Left ventricle myocardium inferior (tissue), 1 donor: ENCODE measurements around the gene ATP6V0D1. TPM values are rescaled to one million over a fixed set of nuclear protein-coding genes. Genes with fewer than 3 reads are reported as not detected.

Experiments
- DNase-seq: peaks from one replicate; pipeline ENCODE4 v3.0.0-alpha.2; 2020
- H3K27ac ChIP-seq: fragments of 200-600 bp; replicated peaks from 2 replicates; pipeline ENCODE4 v1.8.0; 2021
- H3K27me3 ChIP-seq: fragments of 200-600 bp; 2 replicates; pipeline ENCODE4 v1.8.0; 2021; ENCODE audit warnings: low read depth
- H3K36me3 ChIP-seq: fragments of 200-600 bp; 2 replicates; pipeline ENCODE4 v1.8.0; 2021
- H3K4me1 ChIP-seq: fragments of 200-600 bp; 2 replicates; pipeline ENCODE4 v1.8.0; 2021
- H3K4me3 ChIP-seq: fragments of 200-600 bp; 2 replicates; pipeline ENCODE4 v1.8.0; 2021; ENCODE audit warnings: mild to moderate bottlenecking, moderate library complexity
- H3K9me3 ChIP-seq: fragments of 200-600 bp; replicated peaks from 2 replicates; pipeline ENCODE4 v1.8.0; 2021
- CTCF ChIP-seq: fragments of 200-600 bp; IDR thresholded peaks from 2 replicates; pipeline ENCODE4 v1.8.0; 2021; ENCODE audit warnings: antibody characterized with exemption, mild to moderate bottlenecking, borderline replicate concordance
- intact Hi-C: fragments of 100-400 bp; cut with micrococcal nuclease; formaldehyde crosslinking; loops from one replicate; pipeline ENCODE4 v1.11.0; 2022
- total RNA-seq: library from RNA; stranded (reverse); fragmentation: NEBNext Ultra II Directional; extraction: Animal tissue kit (Norgen Biotek cat#: 25700); gene quantifications from one replicate; pipeline ENCODE4 v1.2.1, GENCODE V29; 2021
- donor health status: DM: no; HTN: yes; CAD: no; lungs with severe emphysema.

The ATP6V0D1 gene
- total RNA-seq, 1 donor from 2014 or later = 65.8 TPM

- intact Hi-C loops = no loop called here
- H3K27me3 ChIP-seq = no peaks in the 10 kb centered on the region
- H3K4me1 ChIP-seq = peaks cover 100% of the 10 kb centered on the region
- H3K27ac ChIP-seq = peak overlapping the region; percentile 76
- no peak for TF ChIP-seq CTCF
- H3K4me3 ChIP-seq = peak overlapping the region; percentile 7
- DNase-seq = no peak
- H3K36me3 ChIP-seq = peaks cover 16% of the 10 kb centered on the region
- H3K9me3 ChIP-seq = no peaks in the 10 kb centered on the region
Measured at GRCh38 chr16:67446968-67447507, 33.9 kb downstream of the ATP6V0D1 start.

GRCh38 chr16:67445913-67446907 is 34.7 kb downstream of the ATP6V0D1 start:
- intact Hi-C loops = no loop called here
- H3K4me3 ChIP-seq = peak overlapping the region; percentile 7
- peak overlapping the region; percentile 76 for H3K27ac ChIP-seq
- DNase-seq = peak; percentile 63
- TF ChIP-seq CTCF = peak; percentile 13
- peaks cover 12% of the 10 kb centered on the region for H3K36me3 ChIP-seq
- no peaks in the 10 kb centered on the region for H3K27me3 ChIP-seq
- no peaks in the 10 kb centered on the region for H3K9me3 ChIP-seq
- peaks cover 100% of the 10 kb centered on the region for H3K4me1 ChIP-seq

DNA sequence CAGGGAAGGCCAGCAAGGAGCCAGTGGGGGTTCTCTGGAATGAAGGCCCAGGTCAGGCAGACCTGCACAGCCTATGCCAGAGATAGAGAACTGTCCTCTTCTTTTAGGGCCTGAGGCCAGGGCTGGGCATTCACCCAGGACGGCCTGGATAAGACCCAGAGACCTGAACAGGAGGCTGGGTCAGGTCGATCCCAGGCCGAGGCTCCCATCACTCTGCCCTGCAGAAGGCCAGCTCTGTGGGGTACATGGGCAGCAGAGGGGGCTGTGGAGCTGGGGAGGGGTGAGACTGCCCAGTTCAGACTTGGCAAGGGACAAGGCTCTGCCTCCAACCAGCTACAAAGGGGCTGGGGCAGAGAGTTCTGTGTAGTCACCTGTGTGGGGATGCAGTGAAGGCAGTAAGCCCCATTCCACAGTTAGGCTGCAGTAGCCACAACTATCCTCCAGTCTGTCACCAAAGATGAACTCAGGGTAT is 35.5 kb downstream of the ATP6V0D1 start:
- peak; percentile 74 for DNase-seq
- no peak for TF ChIP-seq CTCF

GRCh38 chr16:67445126-67445426 is 35.9 kb downstream of the ATP6V0D1 start:
- Histone ChIP-seq H3K27me3 (no peaks in the 10 kb centered on the region), H3K9me3 (no peaks in the 10 kb centered on the region), H3K36me3 (peaks cover 6% of the 10 kb centered on the region), H3K4me3 (no peak overlapping the region), H3K27ac (peak overlapping the region; percentile 76), H3K4me1 (peaks cover 96% of the 10 kb centered on the region)
- no peak for DNase-seq
- intact Hi-C loops = no loop called here
- TF ChIP-seq CTCF = no peak

More for the DNA sequence above, 35.5 kb downstream of the ATP6V0D1 start:
- Histone ChIP-seq H3K9me3 (no peaks in the 10 kb centered on the region), H3K4me1 (peaks cover 100% of the 10 kb centered on the region), H3K27ac (peak overlapping the region; percentile 76), H3K27me3 (no peaks in the 10 kb centered on the region), H3K36me3 (peaks cover 6% of the 10 kb centered on the region), H3K4me3 (no peak overlapping the region)
- intact Hi-C loops = no loop called here

DNA sequence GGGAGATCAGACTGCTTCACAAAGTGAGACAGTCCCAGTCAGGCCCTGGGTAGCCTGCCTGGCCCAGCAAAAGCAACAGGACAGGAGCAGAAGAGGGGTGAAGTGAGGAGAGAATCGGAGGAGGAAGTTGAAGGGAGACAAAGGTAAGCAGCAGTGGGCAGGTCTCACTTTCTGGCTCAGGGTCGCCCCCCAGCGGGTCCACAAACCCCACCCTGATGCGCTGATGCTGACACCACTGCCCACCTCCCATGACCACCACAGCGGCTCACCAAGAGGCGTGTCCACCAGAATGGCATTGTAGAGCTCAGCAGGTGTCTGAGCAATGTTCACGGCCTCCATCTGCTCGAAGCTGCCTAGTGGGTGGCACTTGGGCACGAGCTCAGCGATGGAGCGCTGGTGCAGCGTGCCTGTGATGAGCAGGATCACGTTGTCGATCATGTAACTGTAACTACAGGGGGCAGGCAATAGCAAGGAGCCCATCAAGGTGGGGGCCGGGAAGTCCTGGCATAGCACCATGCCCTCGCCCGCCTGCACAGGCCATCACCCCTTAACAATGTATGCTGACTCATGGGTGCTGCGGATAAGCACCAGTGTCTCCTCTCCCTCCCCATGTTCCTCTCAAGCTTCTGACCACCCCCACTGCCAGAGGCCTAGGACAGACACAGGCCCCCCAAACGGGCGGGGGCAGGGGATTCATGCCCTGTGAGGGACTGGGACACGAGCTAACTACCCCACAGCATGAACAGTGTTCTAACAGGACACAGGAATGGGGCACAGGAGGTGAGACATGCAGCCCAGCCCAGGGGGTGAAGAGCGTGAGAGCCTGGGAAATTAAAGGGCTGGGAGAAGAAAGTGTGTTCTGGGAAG is 36.5 kb downstream of the ATP6V0D1 start:
- H3K9me3 ChIP-seq = no peaks in the 10 kb centered on the region
- no peak for TF ChIP-seq CTCF
- H3K4me1 ChIP-seq = peaks cover 90% of the 10 kb centered on the region
- H3K4me3 ChIP-seq = no peak overlapping the region
- peaks cover 11% of the 10 kb centered on the region for H3K36me3 ChIP-seq
- peak overlapping the region; percentile 76 for H3K27ac ChIP-seq
- intact Hi-C loops = no loop called here
- H3K27me3 ChIP-seq = no peaks in the 10 kb centered on the region
- no peak for DNase-seq
